Measurements from ENCODE around the gene FZR1. TPM values are rescaled to one million over a fixed set of nuclear protein-coding genes. Genes with fewer than 3 reads are reported as not detected.
"Not testable (repeated sequence)": the region's sequence is repeated elsewhere in the genome, so short reads cannot be mapped to it uniquely, and the experiment has no call there.

The FZR1 gene
- total RNA-seq, 2 donors from 2014 or later: 29.6 to 33.8 TPM

GRCh38 chr19:3526507-3527237 is 20.6 kb downstream of the FZR1 start:
- peaks cover 59% of the 10 kb centered on the region for H3K36me3 ChIP-seq
- TF ChIP-seq CTCF (IDR thresholded peaks at IDR 0.05): no peak
- no peak for ATAC-seq (ENCODE audit: insufficient number of reproducible peaks, low FRiP score, low read depth)
- H3K27ac ChIP-seq: no peak overlapping the region
- H3K9me3 ChIP-seq: no peaks in the 10 kb centered on the region
- H3K27me3 ChIP-seq (replicated peaks; ENCODE audit: insufficient read depth): no peaks in the 10 kb centered on the region
- no peaks in the 10 kb centered on the region for H3K4me1 ChIP-seq (ENCODE audit: control insufficient read depth in 1 of 2, low read depth in 2 of 2)
- no peak for DNase-seq (ENCODE audit: low spot score)
- no peak overlapping the region for H3K4me3 ChIP-seq

GRCh38 chr19:3527238-3527910 is 21.3 kb downstream of the FZR1 start:
- no peaks in the 10 kb centered on the region for H3K4me1 ChIP-seq (ENCODE audit: control insufficient read depth in 1 of 2, low read depth in 2 of 2)
- H3K27ac ChIP-seq: no peak overlapping the region
- H3K27me3 ChIP-seq (replicated peaks; ENCODE audit: insufficient read depth): no peaks in the 10 kb centered on the region
- no peaks in the 10 kb centered on the region for H3K9me3 ChIP-seq
- H3K36me3 ChIP-seq: peaks cover 66% of the 10 kb centered on the region
- ATAC-seq (ENCODE audit: insufficient number of reproducible peaks, low FRiP score, low read depth) (no peak), DNase-seq (ENCODE audit: low spot score) (no peak)
- TF ChIP-seq CTCF (IDR thresholded peaks at IDR 0.05): no peak
- H3K4me3 ChIP-seq: no peak overlapping the region

- no peak overlapping the region for H3K27ac ChIP-seq
- TF ChIP-seq CTCF (IDR thresholded peaks at IDR 0.05): no peak
- no peaks in the 10 kb centered on the region for H3K27me3 ChIP-seq (replicated peaks; ENCODE audit: insufficient read depth)
- DNase-seq (ENCODE audit: low spot score) (no peak), ATAC-seq (ENCODE audit: insufficient number of reproducible peaks, low FRiP score, low read depth) (no peak)
- no peaks in the 10 kb centered on the region for H3K4me1 ChIP-seq (ENCODE audit: control insufficient read depth in 1 of 2, low read depth in 2 of 2)
- H3K4me3 ChIP-seq: no peak overlapping the region
- no peaks in the 10 kb centered on the region for H3K9me3 ChIP-seq
- peaks cover 66% of the 10 kb centered on the region for H3K36me3 ChIP-seq
These were observed 22.0 kb downstream of the FZR1 start for GRCh38 chr19:3528080-3528479.

- Histone ChIP-seq H3K27me3 (replicated peaks; ENCODE audit: insufficient read depth) (no peaks in the 10 kb centered on the region), H3K9me3 (no peaks in the 10 kb centered on the region), H3K36me3 (peaks cover 66% of the 10 kb centered on the region), H3K4me3 (no peak overlapping the region), H3K4me1 (ENCODE audit: control insufficient read depth in 1 of 2, low read depth in 2 of 2) (no peaks in the 10 kb centered on the region), H3K27ac (no peak overlapping the region)
- ATAC-seq (ENCODE audit: insufficient number of reproducible peaks, low FRiP score, low read depth) (no peak), DNase-seq (ENCODE audit: low spot score) (no peak)
- no peak for TF ChIP-seq CTCF (IDR thresholded peaks at IDR 0.05)
These were observed 22.6 kb downstream of the FZR1 start for GRCh38 chr19:3528539-3529211.

GRCh38 chr19:3529299-3529698 is 23.2 kb downstream of the FZR1 start:
- not testable (repeated sequence) for H3K4me3 ChIP-seq; H3K9me3 ChIP-seq; H3K27me3 ChIP-seq (replicated peaks; ENCODE audit: insufficient read depth); ATAC-seq (ENCODE audit: insufficient number of reproducible peaks, low FRiP score, low read depth); H3K27ac ChIP-seq; H3K4me1 ChIP-seq (ENCODE audit: control insufficient read depth in 1 of 2, low read depth in 2 of 2); DNase-seq (ENCODE audit: low spot score)
- H3K36me3 ChIP-seq: peaks cover 65% of the 10 kb centered on the region
